Uterus (tissue), 4 donors: Measurements from ENCODE around the gene RAPGEF3. TPM values are rescaled to one million over a fixed set of nuclear protein-coding genes. Genes with fewer than 3 reads are reported as not detected.

Source experiments
- DNase-seq, 2 donors: peaks; one replicate each; pipeline ENCODE4 v3.0.0-alpha.2; 2019 to 2020
- H3K27ac ChIP-seq, 2 donors: fragments of 200-600 bp; sonication (generic); 1 replicate in 1 of 2; 2 replicates in 1 of 2; pipeline ENCODE4 v1.5.1; 2016 to 2018
- H3K27me3 ChIP-seq, 2 donors: fragments of 200-600 bp; sonication (generic); one replicate each; pipeline ENCODE4 v1.5.1; 2018 to 2019; ENCODE audit warnings: control low read depth in 1 of 2
- H3K36me3 ChIP-seq, 2 donors: fragments of 200-600 bp; sonication (generic); one replicate each; pipeline ENCODE4 v1.5.1; 2019; ENCODE audit warnings: control low read depth in 1 of 2
- H3K4me1 ChIP-seq, 2 donors: fragments of 200-600 bp; sonication (generic); one replicate each; pipeline ENCODE4 v1.5.1; 2018 to 2019; ENCODE audit warnings: control low read depth in 1 of 2
- H3K4me3 ChIP-seq, 2 donors: fragments of 200-600 bp; sonication (generic); 1 replicate in 1 of 2; 2 replicates in 1 of 2; pipeline ENCODE4 v1.5.1; 2018 to 2019; ENCODE audit warnings: mild to moderate bottlenecking in 1 of 2
- H3K9me3 ChIP-seq, 2 donors: fragments of 200-600 bp; sonication (generic); one replicate each; pipeline ENCODE4 v1.5.1; 2019; ENCODE audit warnings: control low read depth in 1 of 2
- POLR2A ChIP-seq, 2 donors: fragments of 450-650 bp; IDR thresholded peaks; one replicate each; pipeline ENCODE4 v1.6.1; 2016; ENCODE audit warnings: antibody characterized with exemption in 2 of 2, mild to moderate bottlenecking in 1 of 2, moderate library complexity in 1 of 2
- intact Hi-C: fragments of 100-400 bp; cut with DNase I; formaldehyde crosslinking; loops from one replicate; pipeline ENCODE4 v1.15.1; 2023; ENCODE audit warnings: low total_unique reads
- total RNA-seq, 4 donors: library from RNA; depleted of rRNA in 3 of 4; stranded (reverse); fragments of >200 nt in 3 of 4; gene quantifications; one replicate each; pipeline versions ENCODE4 v1.1.0 to v1.2.4, GENCODE V29; 2014 to 2023
- TF ChIP-seq, protein P1 (sequence below), 4 experiments: fragments of 200-600 bp in 2 of 4; fragments of 450-650 bp in 2 of 4; sonication (generic) in 2 of 4; IDR thresholded peaks; one replicate each; pipeline ENCODE4 v1.5.1; 2016 to 2019; ENCODE audit warnings: antibody characterized with exemption in 4 of 4, mild to moderate bottlenecking in 2 of 4, moderate library complexity in 1 of 4
- donor health status: DM: yes; HTN: yes; CAD: no.

The RAPGEF3 gene
- total RNA-seq, 4 donors from 2014 or later = 13.5 to 105 (median 48.7) TPM

DNA sequence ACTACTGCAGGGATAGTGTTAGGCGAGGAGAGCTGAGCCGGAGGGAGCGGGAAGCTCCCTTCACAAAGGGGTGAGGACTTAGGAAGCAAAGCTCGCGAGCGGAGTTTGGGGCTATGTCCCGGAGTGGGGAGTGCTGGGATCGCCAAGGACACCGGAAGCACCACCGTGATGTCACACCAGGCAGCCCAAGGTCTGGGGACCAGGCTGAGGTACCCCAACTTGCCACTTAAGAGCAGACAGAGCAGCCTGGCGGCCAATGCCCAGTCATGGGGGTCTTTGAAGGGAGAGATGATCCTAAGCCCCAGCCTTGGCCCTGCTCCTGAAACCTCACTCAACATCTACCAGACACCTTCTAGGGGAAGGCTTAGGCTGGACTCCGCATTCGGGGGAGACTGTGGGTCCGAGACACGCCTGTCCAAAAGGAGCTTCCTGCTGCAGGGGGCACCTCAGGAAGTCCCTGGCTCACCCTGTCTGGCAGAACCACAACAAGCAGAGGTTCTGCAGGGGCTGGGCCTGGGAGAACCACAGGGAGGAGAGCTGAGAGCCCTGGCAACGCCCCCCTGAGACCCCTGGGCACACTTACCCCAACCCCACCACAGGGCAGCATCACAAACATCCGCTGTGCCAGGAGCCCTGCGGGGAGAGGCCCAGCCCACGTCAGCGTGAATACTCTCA is 32.1 kb upstream of the RAPGEF3 start:
- no peaks in the 10 kb centered on the region for H3K4me1 ChIP-seq
- intact Hi-C loops = no loop called here
- H3K27ac ChIP-seq = no peak overlapping the region
- H3K4me3 ChIP-seq = no peak overlapping the region
- no peak for DNase-seq
- no peak for TF ChIP-seq POLR2A (IDR thresholded peaks at IDR 0.05)
- TF ChIP-seq, protein P1, sequence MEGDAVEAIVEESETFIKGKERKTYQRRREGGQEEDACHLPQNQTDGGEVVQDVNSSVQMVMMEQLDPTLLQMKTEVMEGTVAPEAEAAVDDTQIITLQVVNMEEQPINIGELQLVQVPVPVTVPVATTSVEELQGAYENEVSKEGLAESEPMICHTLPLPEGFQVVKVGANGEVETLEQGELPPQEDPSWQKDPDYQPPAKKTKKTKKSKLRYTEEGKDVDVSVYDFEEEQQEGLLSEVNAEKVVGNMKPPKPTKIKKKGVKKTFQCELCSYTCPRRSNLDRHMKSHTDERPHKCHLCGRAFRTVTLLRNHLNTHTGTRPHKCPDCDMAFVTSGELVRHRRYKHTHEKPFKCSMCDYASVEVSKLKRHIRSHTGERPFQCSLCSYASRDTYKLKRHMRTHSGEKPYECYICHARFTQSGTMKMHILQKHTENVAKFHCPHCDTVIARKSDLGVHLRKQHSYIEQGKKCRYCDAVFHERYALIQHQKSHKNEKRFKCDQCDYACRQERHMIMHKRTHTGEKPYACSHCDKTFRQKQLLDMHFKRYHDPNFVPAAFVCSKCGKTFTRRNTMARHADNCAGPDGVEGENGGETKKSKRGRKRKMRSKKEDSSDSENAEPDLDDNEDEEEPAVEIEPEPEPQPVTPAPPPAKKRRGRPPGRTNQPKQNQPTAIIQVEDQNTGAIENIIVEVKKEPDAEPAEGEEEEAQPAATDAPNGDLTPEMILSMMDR (IDR thresholded peaks at IDR 0.05) = no peak
- H3K9me3 ChIP-seq = no peaks in the 10 kb centered on the region
- H3K36me3 ChIP-seq = no peaks in the 10 kb centered on the region
- H3K27me3 ChIP-seq = no peaks in the 10 kb centered on the region

DNA sequence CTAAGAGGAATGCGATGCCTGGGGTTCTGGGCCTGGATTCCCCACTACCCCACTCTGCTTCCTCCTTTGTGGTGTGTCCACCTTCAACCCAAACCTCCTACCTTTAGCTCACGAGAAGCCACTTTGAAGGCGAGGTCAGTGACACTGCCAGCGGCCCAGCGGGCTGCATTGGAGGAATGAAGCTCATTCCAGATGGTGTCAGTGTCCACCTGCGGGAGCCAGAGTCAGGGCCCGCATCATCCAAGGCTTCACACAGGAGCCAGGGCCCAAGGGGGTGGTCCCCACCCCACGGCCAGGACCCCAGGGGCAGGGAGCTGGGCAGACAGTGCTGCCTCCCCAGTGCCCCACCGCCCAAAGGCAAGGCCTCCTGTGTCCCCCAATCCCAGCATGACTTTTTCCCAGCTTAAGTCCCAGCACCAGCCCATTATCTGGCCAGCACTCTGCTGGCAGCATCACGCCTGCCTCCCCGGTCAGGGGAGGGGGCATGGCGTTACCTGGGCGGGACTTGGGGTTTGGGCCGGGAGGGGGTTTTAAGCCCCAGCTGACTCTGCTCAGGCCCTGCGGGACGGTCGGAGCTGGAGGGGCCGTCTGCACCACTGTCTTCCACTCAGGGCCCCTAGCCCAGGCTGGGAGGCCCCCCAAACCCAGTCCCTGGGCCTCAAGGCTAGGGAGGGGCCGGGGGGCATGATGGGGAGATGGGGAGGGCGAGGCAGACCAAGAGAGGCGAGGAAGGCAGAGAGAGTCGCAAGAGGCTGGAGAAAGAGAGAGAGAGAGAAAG is 31.2 kb upstream of the RAPGEF3 start:
- no peak for DNase-seq
- intact Hi-C loops = loop anchor here (10.0 kb wide), 1 partner anchor 45 kb away; no protein-coding TSS in a partner anchor
- H3K36me3 ChIP-seq = no peaks in the 10 kb centered on the region

DNA sequence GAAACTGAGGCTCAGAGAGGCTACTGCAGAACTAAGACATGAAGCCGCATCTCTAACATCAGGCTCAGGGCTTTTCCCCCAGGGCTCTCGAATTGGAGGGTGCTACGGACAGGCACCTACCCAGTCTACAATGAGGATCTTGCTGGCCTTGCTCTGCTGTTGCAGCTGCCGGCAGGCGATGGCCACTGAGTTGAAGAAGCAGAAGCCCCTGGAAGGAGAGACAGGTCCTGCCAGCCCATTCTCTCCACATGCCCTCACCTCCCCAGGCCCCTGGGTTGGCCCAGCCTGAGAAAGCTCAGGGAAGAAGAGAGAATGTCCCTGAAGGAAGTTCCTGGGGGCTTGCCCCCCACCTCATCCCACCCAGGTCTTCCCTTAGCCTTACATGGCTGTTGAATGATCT is 30.5 kb upstream of the RAPGEF3 start:
- H3K4me3 ChIP-seq = no peak overlapping the region
- no peaks in the 10 kb centered on the region for H3K4me1 ChIP-seq
- no peak for DNase-seq
- no peak overlapping the region for H3K27ac ChIP-seq
- no peaks in the 10 kb centered on the region for H3K36me3 ChIP-seq
- no peaks in the 10 kb centered on the region for H3K27me3 ChIP-seq
- H3K9me3 ChIP-seq = no peaks in the 10 kb centered on the region
- intact Hi-C loops = loop anchor here (10.0 kb wide), 1 partner anchor 46 kb away; no protein-coding TSS in a partner anchor
- TF ChIP-seq, protein P1 (IDR thresholded peaks at IDR 0.05) = no peak
- TF ChIP-seq POLR2A (IDR thresholded peaks at IDR 0.05) = no peak

More for the DNA sequence above, 31.2 kb upstream of the RAPGEF3 start:
- TF ChIP-seq POLR2A (IDR thresholded peaks at IDR 0.05) = no peak
- TF ChIP-seq, protein P1 (IDR thresholded peaks at IDR 0.05) = no peak
- Histone ChIP-seq H3K27me3 (no peaks in the 10 kb centered on the region), H3K4me1 (no peaks in the 10 kb centered on the region), H3K9me3 (no peaks in the 10 kb centered on the region), H3K27ac (no peak overlapping the region), H3K4me3 (no peak overlapping the region)

DNA sequence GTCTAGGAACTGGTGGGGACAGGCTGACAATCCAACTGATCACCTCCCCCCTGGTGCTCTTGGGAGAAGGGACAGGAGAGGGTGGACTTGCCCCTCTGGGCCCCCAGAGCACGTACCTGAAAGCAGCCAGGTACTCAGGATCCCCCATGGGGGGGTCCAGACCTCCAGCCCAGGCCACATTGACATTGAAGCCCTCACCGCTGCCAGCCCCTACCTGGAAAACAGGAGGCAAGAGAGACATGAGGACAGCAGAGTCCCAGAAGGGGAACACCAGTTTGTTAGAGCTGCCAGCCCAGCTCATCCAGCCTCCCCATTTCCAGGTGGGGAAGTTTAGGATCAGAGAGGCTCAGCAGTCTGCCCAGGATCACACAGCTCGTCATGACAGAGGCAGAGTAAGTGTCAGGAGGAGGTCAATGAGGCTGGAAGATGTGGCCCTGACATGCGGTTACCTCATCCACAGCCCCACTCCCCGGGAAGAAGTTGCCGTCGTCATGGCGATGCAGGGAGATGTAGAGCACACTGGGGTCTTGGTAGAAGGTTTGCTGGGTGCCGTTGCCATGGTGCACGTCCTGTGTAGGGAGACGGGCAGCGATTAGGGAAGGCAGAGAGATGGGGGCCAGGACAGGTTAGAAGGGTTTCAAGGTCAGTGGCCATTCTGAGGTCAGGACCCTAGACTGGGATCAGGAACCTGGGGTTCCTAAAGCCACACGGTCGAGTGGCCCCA is 29.1 kb upstream of the RAPGEF3 start:
- no peak for DNase-seq
- Histone ChIP-seq H3K4me3 (no peak overlapping the region), H3K36me3 (no peaks in the 10 kb centered on the region), H3K9me3 (no peaks in the 10 kb centered on the region), H3K4me1 (no peaks in the 10 kb centered on the region), H3K27me3 (no peaks in the 10 kb centered on the region), H3K27ac (no peak overlapping the region)
- no peak for TF ChIP-seq POLR2A (IDR thresholded peaks at IDR 0.05)
- TF ChIP-seq, protein P1 (IDR thresholded peaks at IDR 0.05) = no peak
- intact Hi-C loops = loop anchor here (10.0 kb wide), 1 partner anchor 47 kb away; no protein-coding TSS in a partner anchor
